ENCODE measurements around the gene KCNE1. TPM values are rescaled to one million over a fixed set of nuclear protein-coding genes. Genes with fewer than 3 reads are reported as not detected.
A peak's percentile ranks its signal among the peaks of the same experiment; 100 is the strongest.

KCNE1 gene
- total RNA-seq, 6 experiments from 2014 or later = 1.3 to 5.4 (median 2.3) TPM

GRCh38 chr21:34517491-34518245 is 5.7 kb upstream of the KCNE1 start:
- Histone ChIP-seq H3K27ac (peak overlapping the region; percentile 7 to 97 (median 32)), H3K9me3 (no peaks in the 10 kb centered on the region), H3K27me3 (no peaks in the 10 kb centered on the region), H3K36me3 (peaks cover 3 to 42% (median 11%) of the 10 kb centered on the region in 4 donors), H3K4me1 (peaks cover 0 to 48% (median 9%) of the 10 kb centered on the region in 4 donors), H3K4me3 (no peak overlapping the region)
- ATAC-seq (peak in 3 of 4 donors; percentile 4 to 29 (median 26)), DNase-seq (no peak)
- intact Hi-C loops (cut with DNase I) = no loop called here
- TF ChIP-seq POLR2A (IDR thresholded peaks at IDR 0.05) (peak; percentile 24), CTCF (IDR thresholded peaks at IDR 0.05) (peak; percentile 30 to 59 (median 34))
- 55% methylated on average over 21 of the region's 22 CpGs for WGBS (ENCODE audit: insufficient coverage, low coverage, low lambda C conversion rate, missing lambda C conversion rate)

- H3K4me3 ChIP-seq = no peak overlapping the region
- H3K27ac ChIP-seq = peak overlapping the region in 2 of 3 donors; percentile 15 to 32
- TF ChIP-seq CTCF (IDR thresholded peaks at IDR 0.05) = no peak
- TF ChIP-seq POLR2A (IDR thresholded peaks at IDR 0.05) = no peak
- peaks cover 3 to 42% (median 11%) of the 10 kb centered on the region in 4 donors for H3K36me3 ChIP-seq
- DNase-seq (no peak), ATAC-seq (no peak)
- H3K9me3 ChIP-seq = no peaks in the 10 kb centered on the region
- peaks cover 0 to 49% (median 7%) of the 10 kb centered on the region in 4 donors for H3K4me1 ChIP-seq
- H3K27me3 ChIP-seq = no peaks in the 10 kb centered on the region
- intact Hi-C loops (cut with DNase I) = no loop called here
- 63% methylated on average over 5 of the region's 5 CpGs for WGBS (ENCODE audit: insufficient coverage, low coverage, low lambda C conversion rate, missing lambda C conversion rate)
Observed at GRCh38 chr21:34517039-34517438, 5.0 kb upstream of the KCNE1 start.

- H3K9me3 ChIP-seq = no peaks in the 10 kb centered on the region
- no peak overlapping the region for H3K4me3 ChIP-seq
- intact Hi-C loops (cut with DNase I) = no loop called here
- H3K4me1 ChIP-seq = peaks cover 0 to 62% (median 11%) of the 10 kb centered on the region in 4 donors
- H3K27me3 ChIP-seq = no peaks in the 10 kb centered on the region
- peak overlapping the region in 1 of 3 donors; percentile 21 for H3K27ac ChIP-seq
- ATAC-seq (no peak), DNase-seq (no peak)
- peaks cover 3 to 36% (median 7%) of the 10 kb centered on the region in 4 donors for H3K36me3 ChIP-seq
- TF ChIP-seq CTCF (IDR thresholded peaks at IDR 0.05) = no peak
- TF ChIP-seq POLR2A (IDR thresholded peaks at IDR 0.05) = no peak
- 81% methylated on average over 10 of the region's 10 CpGs for WGBS (ENCODE audit: insufficient coverage, low coverage, low lambda C conversion rate, missing lambda C conversion rate)
Observed at GRCh38 chr21:34514576-34515115, 2.6 kb upstream of the KCNE1 start.

- 77% methylated on average over 2 of the region's 2 CpGs for WGBS (ENCODE audit: insufficient coverage, low coverage, low lambda C conversion rate, missing lambda C conversion rate)
- Histone ChIP-seq H3K4me1 (peaks cover 0 to 48% (median 11%) of the 10 kb centered on the region in 4 donors), H3K36me3 (peaks cover 3 to 28% (median 7%) of the 10 kb centered on the region in 4 donors), H3K27me3 (no peaks in the 10 kb centered on the region), H3K9me3 (no peaks in the 10 kb centered on the region), H3K4me3 (no peak overlapping the region), H3K27ac (peak overlapping the region in 2 of 3 donors; percentile 91)
- no peak for TF ChIP-seq CTCF (IDR thresholded peaks at IDR 0.05)
- no peak for TF ChIP-seq POLR2A (IDR thresholded peaks at IDR 0.05)
- ATAC-seq (no peak), DNase-seq (no peak)
- intact Hi-C loops (cut with DNase I) = no loop called here
Observed at GRCh38 chr21:34513129-34513675, 1.2 kb upstream of the KCNE1 start.

All from right lobe of liver (tissue), 6 donors.